Trophoblast cell (in vitro differentiated cells and primary cell): ENCODE measurements around the gene NEBL.

Source experiments
- DNase-seq, 2 donors: peaks; one replicate each; pipeline ENCODE4 v3.0.0-alpha.2; 2016
- H2AFZ ChIP-seq: 2 replicates; pipeline ENCODE4 v1.6.1; 2013; ENCODE audit warnings: low read length, moderate library complexity, mild to moderate bottlenecking; ENCODE audit not compliant: insufficient read depth, poor library complexity
- H2AK5ac ChIP-seq: 2 replicates; pipeline ENCODE4 v1.6.1; 2013; ENCODE audit warnings: mild to moderate bottlenecking, low read length
- H2BK120ac ChIP-seq: 2 replicates; pipeline ENCODE4 v1.6.1; 2013; ENCODE audit warnings: low read length, mild to moderate bottlenecking, moderate library complexity; ENCODE audit not compliant: insufficient read depth, poor library complexity
- H2BK12ac ChIP-seq: 2 replicates; pipeline ENCODE4 v1.6.1; 2013; ENCODE audit warnings: mild to moderate bottlenecking, low read length, moderate library complexity
- H2BK5ac ChIP-seq: 2 replicates; pipeline ENCODE4 v1.6.1; 2013; ENCODE audit warnings: low read length, low read depth, moderate library complexity, mild to moderate bottlenecking; ENCODE audit not compliant: poor library complexity
- H3K14ac ChIP-seq: 2 replicates; pipeline ENCODE4 v1.6.1; 2013; ENCODE audit warnings: mild to moderate bottlenecking, low read length
- H3K18ac ChIP-seq: 2 replicates; pipeline ENCODE4 v1.6.1; 2013; ENCODE audit warnings: mild to moderate bottlenecking, low read length
- H3K23ac ChIP-seq: 2 replicates; pipeline ENCODE4 v1.6.1; 2013; ENCODE audit warnings: low read length
- H3K27ac ChIP-seq: 2 replicates; pipeline ENCODE4 v1.5.1; 2013; ENCODE audit warnings: low read depth, mild to moderate bottlenecking, inconsistent platforms, low read length, moderate library complexity
- H3K27me3 ChIP-seq: 2 replicates; pipeline ENCODE4 v1.6.1; 2013; ENCODE audit warnings: inconsistent platforms, mild to moderate bottlenecking, low read length, moderate library complexity; ENCODE audit not compliant: insufficient read depth
- H3K36me3 ChIP-seq, 2 experiments: 1 replicate in 1 of 2; 2 replicates in 1 of 2; pipeline ENCODE4 v1.6.1; 2013; ENCODE audit warnings: low read length in 2 of 2, mild to moderate bottlenecking in 2 of 2, moderate library complexity in 1 of 2; ENCODE audit not compliant: insufficient read depth in 2 of 2, control insufficient read depth in 1 of 2
- H3K4ac ChIP-seq: 2 replicates; pipeline ENCODE4 v1.6.1; 2013; ENCODE audit warnings: low read depth, mild to moderate bottlenecking, low read length, moderate library complexity
- H3K4me1 ChIP-seq, 2 experiments: 1 replicate in 1 of 2; 2 replicates in 1 of 2; pipeline ENCODE4 v1.6.1; 2013; ENCODE audit warnings: low read length in 2 of 2, mild to moderate bottlenecking in 2 of 2, moderate library complexity in 1 of 2; ENCODE audit not compliant: insufficient read depth in 2 of 2, control insufficient read depth in 1 of 2
- H3K4me2 ChIP-seq: 2 replicates; pipeline ENCODE4 v1.6.1; 2013; ENCODE audit warnings: inconsistent platforms, mild to moderate bottlenecking, low read length, moderate library complexity
- H3K4me3 ChIP-seq: 2 replicates; pipeline ENCODE4 v1.5.1; 2013; ENCODE audit warnings: mild to moderate bottlenecking, low read depth, low read length, inconsistent platforms
- H3K79me1 ChIP-seq: one replicate; pipeline ENCODE4 v1.6.1; 2013; ENCODE audit warnings: low read length
- H3K79me2 ChIP-seq: 2 replicates; pipeline ENCODE4 v1.6.1; 2013; ENCODE audit warnings: low read length, mild to moderate bottlenecking; ENCODE audit not compliant: control insufficient read depth, insufficient read depth, poor library complexity
- H3K9ac ChIP-seq: 2 replicates; pipeline ENCODE4 v1.6.1; 2013; ENCODE audit warnings: mild to moderate bottlenecking, low read length
- H3K9me3 ChIP-seq: 2 replicates; pipeline ENCODE4 v1.6.1; 2013; ENCODE audit warnings: low read depth, mild to moderate bottlenecking, control low read depth, inconsistent platforms, low read length; ENCODE audit not compliant: insufficient read depth
- H4K12ac ChIP-seq: 2 replicates; pipeline ENCODE4 v1.6.1; 2013; ENCODE audit warnings: low read depth, mild to moderate bottlenecking, low read length, moderate library complexity
- H4K8ac ChIP-seq: 2 replicates; pipeline ENCODE4 v1.6.1; 2013; ENCODE audit warnings: low read depth, mild to moderate bottlenecking, low read length, moderate library complexity
- H4K91ac ChIP-seq: one replicate; pipeline ENCODE4 v1.6.1; 2013; ENCODE audit warnings: low read depth, mild to moderate bottlenecking, low read length, moderate library complexity
- WGBS: extraction: QIAGEN DNeasy Blood & Tissue Kit; methylation state at CpG from one replicate; pipeline ENCODE4 v1.1.7; 2013; ENCODE audit warnings: missing lambda C conversion rate; ENCODE audit not compliant: insufficient read length, insufficient coverage; ENCODE audit errors: extremely low coverage; 5-methylcytosine and 5-hydroxymethylcytosine counted together

NEBL gene

GRCh38 chr10:20883552-20883951, 13.6 kb downstream of the NEBL start:
- no peak overlapping the region for H4K8ac ChIP-seq
- no peak overlapping the region for H3K9ac ChIP-seq
- H3K4me1 ChIP-seq, result no peaks in the 10 kb centered on the region
- H3K23ac ChIP-seq, result no peak overlapping the region
- no peak overlapping the region for H2BK120ac ChIP-seq
- no CpG with 5 or more reads among the region's 2 CpGs for WGBS
- H2BK5ac ChIP-seq, result no peak overlapping the region
- no peak overlapping the region for H2BK12ac ChIP-seq
- no peak overlapping the region for H3K4me3 ChIP-seq
- H3K79me1 ChIP-seq, result no peaks in the 10 kb centered on the region
- no peak overlapping the region for H2AFZ ChIP-seq
- no peak overlapping the region for H3K4me2 ChIP-seq
- no peak overlapping the region for H3K27ac ChIP-seq
- H4K91ac ChIP-seq, result no peak overlapping the region
- no peak overlapping the region for H4K12ac ChIP-seq
- H3K9me3 ChIP-seq, result no peaks in the 10 kb centered on the region
- no peak overlapping the region for H3K4ac ChIP-seq
- no peaks in the 10 kb centered on the region for H3K27me3 ChIP-seq
- no peak overlapping the region for H3K18ac ChIP-seq
- DNase-seq, result no peak
- H3K79me2 ChIP-seq, result no peaks in the 10 kb centered on the region
- no peak overlapping the region for H2AK5ac ChIP-seq
- H3K36me3 ChIP-seq, result no peaks in the 10 kb centered on the region
- H3K14ac ChIP-seq, result no peak overlapping the region

GRCh38 chr10:20882091-20882490, 15.0 kb downstream of the NEBL start:
- H3K9ac ChIP-seq, result no peak overlapping the region
- no peak overlapping the region for H4K12ac ChIP-seq
- H2AFZ ChIP-seq, result no peak overlapping the region
- H2BK120ac ChIP-seq, result no peak overlapping the region
- no peak overlapping the region for H3K14ac ChIP-seq
- H2BK12ac ChIP-seq, result no peak overlapping the region
- no peak overlapping the region for H3K18ac ChIP-seq
- WGBS, result no CpG with 5 or more reads among the region's 2 CpGs
- no peaks in the 10 kb centered on the region for H3K79me2 ChIP-seq
- no peak overlapping the region for H3K4ac ChIP-seq
- no peak overlapping the region for H3K27ac ChIP-seq
- no peak overlapping the region for H2AK5ac ChIP-seq
- no peak for DNase-seq
- no peak overlapping the region for H3K23ac ChIP-seq
- H3K79me1 ChIP-seq, result no peaks in the 10 kb centered on the region
- H3K9me3 ChIP-seq, result no peaks in the 10 kb centered on the region
- H3K4me2 ChIP-seq, result no peak overlapping the region
- no peaks in the 10 kb centered on the region for H3K36me3 ChIP-seq
- H3K27me3 ChIP-seq, result no peaks in the 10 kb centered on the region
- no peaks in the 10 kb centered on the region for H3K4me1 ChIP-seq
- H4K8ac ChIP-seq, result no peak overlapping the region
- H2BK5ac ChIP-seq, result no peak overlapping the region
- no peak overlapping the region for H4K91ac ChIP-seq
- no peak overlapping the region for H3K4me3 ChIP-seq

GRCh38 chr10:20879136-20879535, 18.0 kb downstream of the NEBL start:
- Histone ChIP-seq H2BK120ac (no peak overlapping the region), H3K4me3 (no peak overlapping the region), H2AK5ac (no peak overlapping the region), H3K36me3 (no peaks in the 10 kb centered on the region), H3K23ac (no peak overlapping the region), H3K4me1 (no peaks in the 10 kb centered on the region), H2AFZ (no peak overlapping the region), H3K4ac (no peak overlapping the region), H4K12ac (no peak overlapping the region), H3K18ac (no peak overlapping the region), H4K8ac (no peak overlapping the region), H3K4me2 (no peak overlapping the region), H3K14ac (no peak overlapping the region), H4K91ac (no peak overlapping the region), H3K9me3 (no peaks in the 10 kb centered on the region), H3K27ac (no peak overlapping the region), H3K79me1 (no peaks in the 10 kb centered on the region), H2BK12ac (no peak overlapping the region), H3K79me2 (no peaks in the 10 kb centered on the region), H3K9ac (no peak overlapping the region), H3K27me3 (no peaks in the 10 kb centered on the region), H2BK5ac (no peak overlapping the region)
- WGBS, result no CpG with 5 or more reads among the region's 2 CpGs
- no peak for DNase-seq

GRCh38 chr10:20877986-20878983, 18.8 kb downstream of the NEBL start:
- H3K4ac ChIP-seq, result no peak overlapping the region
- no CpG with 5 or more reads among the region's 7 CpGs for WGBS

More at GRCh38 chr10:20877986-20878983, 18.8 kb downstream of the NEBL start:
- no peak overlapping the region for H3K4me3 ChIP-seq
- no peak overlapping the region for H2AK5ac ChIP-seq
- H3K4me2 ChIP-seq, result no peak overlapping the region
- no peak overlapping the region for H4K91ac ChIP-seq
- H3K27ac ChIP-seq, result no peak overlapping the region
- H4K12ac ChIP-seq, result no peak overlapping the region
- no peaks in the 10 kb centered on the region for H3K79me2 ChIP-seq
- H3K79me1 ChIP-seq, result no peaks in the 10 kb centered on the region
- DNase-seq, result no peak
- no peaks in the 10 kb centered on the region for H3K36me3 ChIP-seq
- H2BK120ac ChIP-seq, result no peak overlapping the region
- no peak overlapping the region for H3K9ac ChIP-seq
- H3K14ac ChIP-seq, result no peak overlapping the region
- H3K4me1 ChIP-seq, result no peaks in the 10 kb centered on the region
- no peaks in the 10 kb centered on the region for H3K9me3 ChIP-seq
- H3K27me3 ChIP-seq, result no peaks in the 10 kb centered on the region
- H2AFZ ChIP-seq, result no peak overlapping the region
- no peak overlapping the region for H3K18ac ChIP-seq
- no peak overlapping the region for H4K8ac ChIP-seq
- no peak overlapping the region for H2BK12ac ChIP-seq
- H3K23ac ChIP-seq, result no peak overlapping the region
- no peak overlapping the region for H2BK5ac ChIP-seq
